Measurements from ENCODE around the gene SLC38A6.

DNA sequence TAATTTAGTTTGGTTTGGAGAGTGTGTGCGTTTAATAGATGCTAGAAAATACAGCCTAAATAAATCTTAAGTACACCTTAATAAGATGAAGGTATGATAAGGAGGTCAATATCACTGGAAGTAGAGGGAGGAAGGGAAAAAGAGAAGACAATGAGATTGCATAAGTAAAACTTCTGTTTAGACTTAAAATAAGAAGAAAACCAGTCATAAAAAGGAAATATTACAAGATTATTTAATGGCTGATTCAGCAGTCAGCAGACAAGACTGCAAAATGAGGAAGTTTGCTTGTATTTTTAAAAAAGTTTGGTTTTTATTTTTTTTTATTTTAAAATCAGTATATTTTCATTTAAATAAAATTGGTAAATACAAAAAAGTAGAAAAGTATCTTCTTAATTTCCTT lies 3.2 kb downstream of the SLC38A6 start:
- TF ChIP-seq, protein P1, sequence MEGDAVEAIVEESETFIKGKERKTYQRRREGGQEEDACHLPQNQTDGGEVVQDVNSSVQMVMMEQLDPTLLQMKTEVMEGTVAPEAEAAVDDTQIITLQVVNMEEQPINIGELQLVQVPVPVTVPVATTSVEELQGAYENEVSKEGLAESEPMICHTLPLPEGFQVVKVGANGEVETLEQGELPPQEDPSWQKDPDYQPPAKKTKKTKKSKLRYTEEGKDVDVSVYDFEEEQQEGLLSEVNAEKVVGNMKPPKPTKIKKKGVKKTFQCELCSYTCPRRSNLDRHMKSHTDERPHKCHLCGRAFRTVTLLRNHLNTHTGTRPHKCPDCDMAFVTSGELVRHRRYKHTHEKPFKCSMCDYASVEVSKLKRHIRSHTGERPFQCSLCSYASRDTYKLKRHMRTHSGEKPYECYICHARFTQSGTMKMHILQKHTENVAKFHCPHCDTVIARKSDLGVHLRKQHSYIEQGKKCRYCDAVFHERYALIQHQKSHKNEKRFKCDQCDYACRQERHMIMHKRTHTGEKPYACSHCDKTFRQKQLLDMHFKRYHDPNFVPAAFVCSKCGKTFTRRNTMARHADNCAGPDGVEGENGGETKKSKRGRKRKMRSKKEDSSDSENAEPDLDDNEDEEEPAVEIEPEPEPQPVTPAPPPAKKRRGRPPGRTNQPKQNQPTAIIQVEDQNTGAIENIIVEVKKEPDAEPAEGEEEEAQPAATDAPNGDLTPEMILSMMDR (conservative IDR thresholded peaks at IDR 0.05; ENCODE audit: low read depth, low read length), result no peak
- no peak for TF ChIP-seq EZH2 (IDR thresholded peaks at IDR 0.05; ENCODE audit: borderline replicate concordance, low read depth, low read length, poor library complexity, severe bottlenecking)

Measured in A673 (cell line).